HG03064 (cell line): ENCODE measurements around the gene MINK1.
"Not testable (repeated sequence)": the region's sequence is repeated elsewhere in the genome, so short reads cannot be mapped to it uniquely, and the experiment has no call there.

Experiments used
- ATAC-seq: cut with Tn5 transposase; IDR thresholded peaks from one replicate; pipeline ENCODE4 v1.9.1; 2021; ENCODE audit warnings: low read depth; ENCODE audit not compliant: unreplicated experiment

MINK1 gene

GRCh38 chr17:4897198-4897687, 64.1 kb downstream of the MINK1 start:
- ATAC-seq: no peak

- no peak for ATAC-seq
These were observed 64.6 kb downstream of the MINK1 start for GRCh38 chr17:4897785-4898184.

GRCh38 chr17:4898351-4898750, 65.2 kb downstream of the MINK1 start:
- ATAC-seq: no peak

GRCh38 chr17:4898927-4899326, 65.8 kb downstream of the MINK1 start:
- ATAC-seq: no peak

GRCh38 chr17:4899341-4900230, 66.4 kb downstream of the MINK1 start, which contains the start of gene C17orf107:
C17orf107 (plus strand) TSS chr17:4899536; CDS start chr17:4899763, 227 bp downstream.
- ATAC-seq: no peak

- no peak for ATAC-seq
These were observed 67.3 kb downstream of the MINK1 start for GRCh38 chr17:4900231-4901107.

- no peak for ATAC-seq
These were observed 68.0 kb downstream of the MINK1 start for GRCh38 chr17:4901108-4901647.

- ATAC-seq: no peak
These were observed 68.7 kb downstream of the MINK1 start for GRCh38 chr17:4901648-4902344.

GRCh38 chr17:4902540-4902939, 69.4 kb downstream of the MINK1 start:
- no peak for ATAC-seq

GRCh38 chr17:4903051-4903818, 70.1 kb downstream of the MINK1 start, which contains the start of gene CHRNE:
CHRNE (minus strand) TSS chr17:4903098; CDS start chr17:4903063, 35 bp downstream.
- no peak for ATAC-seq

- not testable (repeated sequence) for ATAC-seq
These were observed 73.5 kb downstream of the MINK1 start for GRCh38 chr17:4906642-4907041.

GRCh38 chr17:4908301-4908700, 75.2 kb downstream of the MINK1 start:
- ATAC-seq: no peak

- no peak for ATAC-seq
These were observed 75.8 kb downstream of the MINK1 start for GRCh38 chr17:4908711-4909496.

GRCh38 chr17:4913994-4914393, 80.9 kb downstream of the MINK1 start:
- ATAC-seq: no peak

- ATAC-seq: not testable (repeated sequence)
These were observed 81.4 kb downstream of the MINK1 start for GRCh38 chr17:4914551-4914950.

GRCh38 chr17:4919511-4920047, 86.4 kb downstream of the MINK1 start:
- ATAC-seq: no peak

- no peak for ATAC-seq
These were observed 87.4 kb downstream of the MINK1 start for GRCh38 chr17:4920351-4921048.

GRCh38 chr17:4921320-4921719, 88.2 kb downstream of the MINK1 start:
- ATAC-seq: no peak
